Erythroblast (primary cell): ENCODE results near the gene IL1R2.

Experiments
- DNase-seq, 2 experiments: peaks; one replicate each; lab custom pipeline; 2025; lab: John Stamatoyannopoulos, UW
- GATA1 ChIP-seq: IDR thresholded peaks from 2 replicates; pipeline ENCODE4 v1.6.1; 2011; ENCODE audit warnings: low read depth, mild to moderate bottlenecking, control low read depth, low read length, moderate library complexity
- POLR2A ChIP-seq: IDR thresholded peaks from 2 replicates; pipeline ENCODE4 v1.6.1; 2011; ENCODE audit warnings: mild to moderate bottlenecking, low read length

IL1R2 gene

DNA sequence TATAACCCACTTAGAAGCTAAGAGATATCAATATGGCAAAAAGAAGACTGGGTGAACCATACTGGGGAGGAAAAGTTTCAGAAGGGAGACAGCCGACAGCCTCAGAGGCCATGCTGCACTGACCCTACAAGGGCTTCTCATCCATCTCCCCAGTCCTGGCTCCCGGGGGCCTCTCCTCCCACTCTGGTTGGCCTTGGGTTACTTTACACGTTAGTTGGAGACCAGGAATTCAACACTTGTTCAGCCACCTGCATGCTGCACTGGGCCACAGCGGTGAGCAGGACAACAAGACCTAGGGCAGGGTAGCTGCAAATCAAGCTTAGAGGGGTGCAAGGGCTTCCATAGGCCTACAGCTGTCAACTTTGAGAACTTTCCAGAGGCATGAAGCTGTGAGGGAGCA is 28.6 kb upstream of the IL1R2 start:
- no peak for DNase-seq
- TF ChIP-seq GATA1 (no peak), POLR2A (no peak)

DNA sequence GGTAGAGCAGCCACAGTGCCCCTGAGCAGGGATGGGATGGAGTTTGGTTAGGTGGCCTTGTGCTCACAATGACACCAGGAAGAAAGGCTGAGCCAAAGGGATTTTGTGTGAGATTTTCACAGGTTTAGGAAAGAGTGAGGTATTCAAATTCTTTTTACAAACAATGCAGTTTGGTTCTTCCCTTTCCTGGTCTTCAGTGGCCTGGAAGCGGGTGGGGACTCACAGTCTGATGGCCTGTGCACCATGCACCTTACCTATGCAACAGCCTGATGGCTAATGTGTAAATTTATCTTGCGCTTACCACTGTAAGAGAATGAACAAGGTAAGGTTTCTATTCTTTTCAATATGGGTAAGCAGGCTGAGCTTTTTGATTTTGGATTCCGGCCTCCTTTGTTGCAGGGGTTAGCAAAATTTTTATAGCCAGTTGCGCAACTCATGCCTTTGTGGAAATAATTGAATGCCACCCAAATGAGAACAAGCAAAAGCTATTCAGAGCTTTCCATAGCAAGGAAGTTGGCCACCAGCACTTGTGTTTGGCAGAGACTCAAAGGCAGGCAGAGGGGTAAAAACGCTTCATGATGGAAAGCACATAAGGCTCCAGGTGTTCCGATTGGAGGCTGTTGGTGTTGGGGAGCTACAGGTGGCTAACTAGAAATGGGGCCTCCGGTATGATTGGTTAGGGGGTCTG is 23.8 kb upstream of the IL1R2 start:
- no peak for TF ChIP-seq GATA1
- TF ChIP-seq POLR2A, result no peak
- DNase-seq, result no peak

DNA sequence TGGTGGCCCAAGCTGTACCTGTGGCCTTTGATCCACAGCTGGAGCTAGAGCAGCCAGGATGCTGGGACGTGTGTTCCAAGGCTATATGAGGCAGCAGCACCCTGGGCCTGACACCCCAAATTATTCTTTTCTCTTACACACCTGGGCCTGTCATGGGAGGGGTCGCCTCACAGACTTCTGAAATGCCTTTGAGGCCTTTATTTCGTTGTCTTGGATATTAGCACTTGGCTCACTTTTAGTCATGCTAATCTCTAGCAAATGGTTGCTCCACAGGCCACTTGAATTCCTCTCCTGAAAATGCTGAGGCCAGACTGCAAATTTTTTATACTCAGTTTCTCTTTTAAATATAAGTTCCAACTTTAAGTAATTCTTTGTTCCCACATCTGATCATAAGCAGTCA is 22.0 kb upstream of the IL1R2 start:
- DNase-seq, result no peak
- TF ChIP-seq GATA1 (no peak), POLR2A (no peak)

DNA sequence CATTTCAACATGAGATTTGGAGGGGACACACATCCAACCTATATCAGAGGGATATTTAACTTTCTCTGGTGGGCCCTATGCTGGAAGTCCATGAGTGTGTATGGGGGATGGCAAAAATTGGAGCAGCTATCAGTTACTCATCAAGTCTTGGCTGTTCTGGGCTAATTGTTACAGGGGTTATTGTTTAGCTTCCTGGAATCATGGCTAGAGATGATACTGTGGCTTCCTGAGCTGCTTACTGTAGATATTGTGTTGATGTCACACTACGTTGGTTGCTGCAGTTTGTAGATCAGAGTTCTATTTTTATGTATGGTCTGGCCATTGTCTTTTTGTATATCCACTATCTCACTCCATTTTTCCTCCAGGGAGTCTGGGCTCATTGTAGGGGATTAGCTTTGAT is 20.9 kb upstream of the IL1R2 start:
- no peak for DNase-seq
- TF ChIP-seq GATA1 (no peak), POLR2A (no peak)

DNA sequence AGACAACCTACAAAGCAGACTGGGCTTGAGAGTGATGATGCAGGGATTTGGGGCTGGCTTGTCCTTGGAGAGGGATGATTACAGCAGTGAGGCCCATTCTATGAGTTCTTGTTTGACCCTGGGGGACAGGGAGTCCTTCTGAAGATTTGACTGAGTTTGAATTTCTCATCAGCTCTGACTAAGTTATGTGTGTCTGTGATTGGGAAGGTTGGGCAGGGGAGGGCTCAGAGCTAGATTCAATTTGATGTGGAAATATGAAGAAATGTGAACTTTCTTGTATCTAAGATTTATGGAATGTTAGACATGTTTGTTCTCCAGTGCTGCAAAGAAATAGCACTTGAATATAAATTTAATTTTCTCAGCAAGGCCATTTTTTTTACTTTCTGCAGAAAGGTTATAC is 19.9 kb upstream of the IL1R2 start:
- DNase-seq, result no peak

DNA sequence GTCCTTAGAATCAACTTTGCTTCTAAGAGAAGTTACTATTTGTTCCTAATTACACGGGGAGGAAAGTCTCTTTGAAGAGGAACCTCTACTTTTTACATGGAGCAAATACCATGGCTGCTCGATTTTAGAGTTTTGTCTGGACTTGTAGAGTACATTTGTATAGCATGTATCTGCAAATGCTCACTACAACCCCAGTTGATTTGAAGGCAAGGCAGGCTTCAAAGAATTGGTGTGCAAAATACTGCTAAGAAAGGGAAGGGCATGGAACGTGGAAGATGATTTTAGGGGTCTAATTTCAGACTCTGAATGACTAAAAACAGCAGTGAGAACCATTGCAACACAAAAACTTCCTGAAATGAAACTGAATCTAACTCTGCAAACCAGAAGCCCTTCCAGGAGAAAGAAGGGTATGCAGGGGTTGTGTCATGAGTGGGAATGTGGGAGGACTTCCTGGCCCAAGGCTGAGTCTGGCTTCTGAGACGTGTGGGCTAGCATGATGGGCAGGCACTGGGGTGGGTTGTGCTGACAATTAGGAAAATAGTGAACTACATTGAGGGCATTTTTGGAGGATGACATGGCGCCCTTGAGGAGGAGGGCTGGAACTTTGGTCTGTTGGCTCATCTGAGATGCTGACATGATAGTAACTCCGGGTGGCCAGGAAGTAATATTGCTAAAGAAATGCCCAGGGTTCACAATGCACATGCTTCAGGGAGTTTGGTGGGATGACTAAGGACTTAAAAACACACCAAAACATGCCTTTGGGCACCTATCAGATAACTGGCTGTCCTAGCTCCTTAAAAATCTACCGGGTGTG is 18.9 kb upstream of the IL1R2 start:
- TF ChIP-seq GATA1 (no peak), POLR2A (no peak)
- no peak for DNase-seq

More for the DNA sequence above, 19.9 kb upstream of the IL1R2 start:
- TF ChIP-seq POLR2A (no peak), GATA1 (no peak)

DNA sequence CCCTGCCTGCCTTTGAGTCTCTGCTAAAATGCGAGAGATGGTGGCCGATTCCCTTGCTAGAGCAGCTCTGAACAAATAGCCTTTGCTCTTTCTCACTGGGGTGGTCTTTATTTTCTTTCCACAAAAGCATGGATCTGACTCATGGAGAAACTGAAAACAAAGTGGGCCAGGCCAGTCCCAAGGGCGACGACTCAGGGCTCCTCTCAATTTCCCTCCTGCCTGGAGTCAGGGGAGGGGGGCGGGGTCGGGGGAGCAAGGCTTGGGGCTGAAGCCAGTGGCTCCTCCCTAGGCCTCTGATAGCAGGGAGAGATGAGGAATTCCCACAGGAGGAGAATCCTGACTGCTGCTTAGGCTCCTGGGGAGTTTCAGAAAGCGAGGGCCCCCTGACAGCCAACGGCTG is 17.1 kb upstream of the IL1R2 start:
- DNase-seq, result no peak
- no peak for TF ChIP-seq GATA1
- TF ChIP-seq POLR2A, result no peak

DNA sequence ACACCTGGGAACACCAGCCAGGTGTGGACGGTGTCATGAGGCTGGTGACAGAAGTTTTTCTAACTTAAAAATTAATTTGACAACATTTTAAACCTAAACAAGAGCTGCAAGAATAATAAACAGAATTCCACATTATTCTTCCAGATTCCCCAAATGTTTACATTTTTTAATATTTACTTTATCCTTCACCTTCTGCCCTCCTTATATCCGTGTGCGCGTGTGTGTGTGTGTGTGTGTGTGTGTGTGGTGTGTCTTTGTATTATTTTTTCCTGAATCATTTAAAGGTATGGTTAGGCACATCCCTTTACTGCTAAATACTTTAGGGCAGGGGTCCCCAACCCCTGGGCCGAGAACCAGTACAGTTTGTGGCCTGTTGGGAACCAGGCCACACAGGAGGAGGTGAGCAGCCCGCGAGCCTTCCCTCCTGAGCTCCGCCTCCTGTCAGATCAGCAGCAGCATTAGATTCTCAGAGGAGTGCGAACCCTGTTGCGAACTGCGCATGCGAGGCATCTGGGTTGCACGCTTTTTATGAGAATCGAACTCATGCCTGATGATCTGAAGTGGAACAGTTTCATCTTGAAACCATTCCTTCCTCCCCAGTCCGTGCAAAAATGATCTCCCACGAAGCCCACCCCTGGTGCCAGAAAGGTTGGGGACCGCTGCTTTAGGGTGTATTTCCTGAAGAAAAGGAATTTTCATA is 16.4 kb upstream of the IL1R2 start:
- no peak for TF ChIP-seq POLR2A
- TF ChIP-seq GATA1, result no peak
- DNase-seq, result no peak

DNA sequence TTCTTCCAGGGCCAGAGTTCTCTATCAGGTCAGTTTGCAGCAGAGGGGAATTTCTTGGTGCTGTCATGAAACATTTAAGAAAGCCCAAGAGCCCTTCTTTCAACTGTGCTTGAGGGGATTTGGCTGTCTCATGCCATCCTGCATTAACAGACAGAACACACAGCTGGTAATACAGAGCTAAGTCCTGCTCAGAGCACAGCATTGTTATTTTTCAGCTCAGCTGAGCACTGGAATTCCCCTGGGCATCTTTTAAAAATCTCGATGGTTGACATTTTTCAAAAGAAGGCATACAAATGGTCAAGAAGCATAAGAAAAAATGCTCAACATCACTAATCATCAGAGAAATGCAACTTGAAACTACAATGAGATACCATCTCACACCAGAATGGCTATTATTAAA is 14.9 kb upstream of the IL1R2 start:
- no peak for DNase-seq
- TF ChIP-seq GATA1 (no peak), POLR2A (no peak)

DNA sequence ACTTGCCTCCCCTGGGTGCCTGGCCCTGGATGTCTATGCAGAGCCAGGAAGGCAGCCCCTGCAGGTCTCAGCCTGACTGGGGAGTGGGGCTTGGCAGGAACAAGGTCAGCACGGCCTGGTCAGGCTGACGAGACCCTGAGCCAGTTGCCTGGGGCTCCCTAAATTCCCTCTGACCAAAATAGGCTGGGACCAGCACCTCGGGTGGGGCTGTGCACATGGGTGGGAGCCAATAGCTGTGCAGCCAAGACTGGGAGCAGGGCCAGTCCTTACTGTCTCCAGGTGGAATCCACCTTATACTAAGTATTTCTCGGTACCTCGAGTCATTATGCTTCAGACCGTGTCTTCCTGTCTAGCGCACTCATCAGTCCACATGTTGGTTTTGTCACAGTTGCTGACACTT is 11.4 kb upstream of the IL1R2 start:
- DNase-seq, result no peak
- TF ChIP-seq GATA1 (no peak), POLR2A (no peak)

DNA sequence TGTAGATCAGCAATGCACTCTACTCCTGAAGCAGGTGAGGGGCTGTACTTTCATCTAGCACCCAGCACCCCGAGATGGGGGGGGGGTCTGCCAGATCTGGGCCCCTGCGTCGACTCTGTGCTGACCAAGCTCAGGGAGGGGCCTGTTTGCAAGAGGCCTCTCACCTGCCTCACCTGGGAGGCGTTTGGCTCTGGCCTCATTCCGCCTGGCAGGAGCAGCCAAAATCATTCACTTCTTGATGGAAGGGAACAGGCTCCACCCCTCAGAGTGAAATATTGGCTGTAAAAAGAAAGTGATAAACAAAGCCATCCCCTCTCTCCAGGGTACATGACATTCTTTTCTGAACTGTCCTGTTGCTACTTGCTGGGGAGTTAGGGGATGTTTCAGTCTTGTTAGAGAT is 10.7 kb upstream of the IL1R2 start:
- DNase-seq, result no peak
- TF ChIP-seq POLR2A (no peak), GATA1 (no peak)

DNA sequence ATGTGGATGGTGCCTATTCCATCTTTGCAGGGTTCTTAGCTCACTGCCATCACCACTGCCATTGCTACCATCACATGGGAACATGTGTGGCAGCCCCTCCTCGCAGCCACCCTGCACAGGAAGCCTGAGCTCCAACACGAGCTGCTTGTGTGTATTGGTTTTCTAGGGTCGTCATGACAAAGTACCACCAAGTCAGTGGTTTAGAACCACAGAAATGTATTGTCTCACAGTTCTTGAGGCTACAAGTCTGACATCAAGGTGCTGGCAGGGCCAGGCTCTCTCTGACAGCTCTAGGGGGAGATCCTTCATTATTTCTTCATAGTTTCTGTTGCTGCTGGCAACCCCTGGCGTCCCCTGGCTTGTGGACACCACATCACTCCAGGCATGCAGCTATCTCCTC is 10.3 kb upstream of the IL1R2 start:
- DNase-seq, result no peak
- TF ChIP-seq POLR2A, result no peak
- TF ChIP-seq GATA1, result no peak

DNA sequence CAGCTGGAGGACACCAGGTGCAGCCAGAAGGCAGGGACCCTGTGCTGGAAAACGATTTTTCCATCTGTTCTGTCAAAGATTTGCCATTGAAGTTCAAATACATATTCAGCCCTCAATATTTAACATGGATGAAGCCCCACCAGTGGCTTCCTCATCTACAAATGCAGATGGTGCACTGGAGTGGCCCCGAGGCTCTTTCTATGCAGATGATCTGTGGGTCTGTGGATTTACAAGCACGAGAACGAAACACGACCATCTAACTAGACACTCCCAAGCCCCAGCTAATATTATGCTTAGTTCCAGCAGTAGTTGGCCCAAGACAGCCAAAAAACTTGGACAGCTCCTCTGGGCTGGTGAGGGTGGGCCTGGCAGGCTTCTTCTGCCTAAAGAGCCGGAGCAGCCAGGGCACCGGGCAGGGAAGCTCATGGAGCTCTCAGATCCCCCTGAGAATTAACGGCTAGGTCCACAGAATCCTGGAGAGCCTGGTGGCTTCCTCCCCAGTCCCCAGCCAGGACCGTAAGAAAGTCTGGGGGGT is 9.2 kb upstream of the IL1R2 start:
- TF ChIP-seq POLR2A (no peak), GATA1 (no peak)
- no peak for DNase-seq

DNA sequence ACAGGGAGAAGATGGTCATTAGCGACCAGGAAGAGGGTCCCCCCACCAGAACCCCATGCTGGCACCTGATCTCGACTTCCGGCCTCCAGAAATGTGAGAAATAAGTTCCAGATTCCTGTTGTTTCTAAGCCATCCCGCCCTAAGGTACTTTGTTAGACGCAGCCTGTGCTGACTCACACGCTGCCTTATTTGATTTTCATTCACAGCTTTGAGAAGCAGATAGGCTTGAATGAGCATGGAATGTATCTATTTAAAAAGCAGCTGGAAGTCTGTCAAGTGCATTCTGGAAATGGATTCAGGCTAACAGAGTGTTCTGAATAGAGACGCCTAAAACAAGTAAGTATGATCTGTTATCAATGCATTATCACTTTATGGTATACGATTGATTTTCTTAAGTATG is 8.3 kb upstream of the IL1R2 start:
- no peak for DNase-seq
- TF ChIP-seq POLR2A, result no peak
- no peak for TF ChIP-seq GATA1

DNA sequence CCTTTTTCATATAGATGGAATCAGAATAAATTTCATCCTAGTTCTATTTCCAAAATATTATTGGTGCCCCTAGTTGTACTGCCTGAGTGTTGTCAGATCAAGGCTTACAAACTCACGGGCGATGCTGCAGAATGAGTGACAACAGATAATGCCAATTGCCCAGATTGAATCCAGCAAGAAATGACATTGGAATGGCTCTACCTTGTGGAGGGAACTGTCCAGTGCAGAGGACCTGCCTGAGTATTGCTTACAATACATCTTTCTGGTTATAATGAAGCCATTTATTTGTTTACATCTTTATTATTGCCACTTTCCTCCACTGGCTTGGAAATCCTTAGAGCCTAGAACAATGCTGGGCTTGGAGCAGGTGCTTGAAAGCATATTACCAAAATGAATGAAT is 7.8 kb upstream of the IL1R2 start:
- DNase-seq, result no peak
- TF ChIP-seq GATA1 (no peak), POLR2A (no peak)
